AG10803 (cell line): ENCODE data around the gene GRID1.

Experiments used
- DNase-seq: peaks from one replicate; pipeline ENCODE4 v3.0.0; 2010; ENCODE audit warnings: low read depth
- H3K4me3 ChIP-seq: 2 replicates; pipeline ENCODE4 v1.5.1; 2011; ENCODE audit warnings: mild to moderate bottlenecking, low read length, control low read depth
- TF ChIP-seq, protein P1 (sequence below): conservative IDR thresholded peaks from 2 replicates; pipeline ENCODE4 v1.5.1; 2011; ENCODE audit warnings: mild to moderate bottlenecking, low read length, control low read depth, inconsistent platforms

The GRID1 gene

DNA sequence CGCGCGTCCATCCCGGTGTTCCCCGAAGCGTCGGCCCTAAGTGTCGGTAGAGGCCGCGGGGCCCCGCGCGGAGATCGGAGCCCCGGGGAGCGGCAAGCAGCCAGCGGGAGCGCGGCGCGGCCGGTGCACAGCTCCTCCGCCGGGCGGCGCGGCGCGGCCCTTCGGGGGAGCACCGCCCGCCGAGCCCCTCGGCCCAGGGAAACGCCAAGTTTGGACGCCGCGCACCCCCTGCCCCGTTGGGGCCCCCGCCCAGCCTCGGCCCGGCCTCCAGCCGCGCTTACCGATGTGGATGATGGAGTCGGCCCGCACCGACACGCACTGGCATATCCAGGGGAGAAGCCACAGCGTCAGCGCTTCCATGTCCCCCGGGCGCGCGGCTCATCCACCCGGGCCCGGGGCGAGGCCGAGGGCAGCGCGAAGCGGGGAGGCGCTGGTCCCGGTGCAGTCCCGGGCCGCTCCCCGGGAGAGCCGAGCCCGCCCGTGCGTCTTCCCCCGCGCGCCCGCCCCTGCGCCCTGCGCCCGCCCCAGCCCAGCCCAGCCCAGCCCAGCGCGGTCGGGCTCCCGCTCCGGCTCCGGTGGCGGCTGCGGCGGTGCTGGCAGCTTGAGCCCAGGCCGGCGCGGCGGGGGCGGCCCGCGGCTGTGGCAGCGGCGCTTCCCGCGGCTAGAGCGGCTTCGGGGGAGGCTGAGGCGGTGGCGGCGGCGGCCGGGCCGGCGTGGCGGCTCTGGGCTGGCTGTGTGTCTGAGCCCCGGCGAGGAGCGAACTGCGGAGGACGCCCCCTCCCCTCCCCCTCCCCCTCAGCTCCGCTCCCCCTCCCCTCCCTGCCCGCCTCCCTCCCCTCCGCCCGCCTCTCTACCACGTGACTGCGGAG, at the start of gene GRID1:
GRID1 (minus strand) TSS at position 763 of the 869 bp plus-strand sequence.
- DNase-seq = no peak
- TF ChIP-seq, protein P1, sequence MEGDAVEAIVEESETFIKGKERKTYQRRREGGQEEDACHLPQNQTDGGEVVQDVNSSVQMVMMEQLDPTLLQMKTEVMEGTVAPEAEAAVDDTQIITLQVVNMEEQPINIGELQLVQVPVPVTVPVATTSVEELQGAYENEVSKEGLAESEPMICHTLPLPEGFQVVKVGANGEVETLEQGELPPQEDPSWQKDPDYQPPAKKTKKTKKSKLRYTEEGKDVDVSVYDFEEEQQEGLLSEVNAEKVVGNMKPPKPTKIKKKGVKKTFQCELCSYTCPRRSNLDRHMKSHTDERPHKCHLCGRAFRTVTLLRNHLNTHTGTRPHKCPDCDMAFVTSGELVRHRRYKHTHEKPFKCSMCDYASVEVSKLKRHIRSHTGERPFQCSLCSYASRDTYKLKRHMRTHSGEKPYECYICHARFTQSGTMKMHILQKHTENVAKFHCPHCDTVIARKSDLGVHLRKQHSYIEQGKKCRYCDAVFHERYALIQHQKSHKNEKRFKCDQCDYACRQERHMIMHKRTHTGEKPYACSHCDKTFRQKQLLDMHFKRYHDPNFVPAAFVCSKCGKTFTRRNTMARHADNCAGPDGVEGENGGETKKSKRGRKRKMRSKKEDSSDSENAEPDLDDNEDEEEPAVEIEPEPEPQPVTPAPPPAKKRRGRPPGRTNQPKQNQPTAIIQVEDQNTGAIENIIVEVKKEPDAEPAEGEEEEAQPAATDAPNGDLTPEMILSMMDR = no peak
- H3K4me3 ChIP-seq = peak within 1 kb of the TSS; percentile 5

DNA sequence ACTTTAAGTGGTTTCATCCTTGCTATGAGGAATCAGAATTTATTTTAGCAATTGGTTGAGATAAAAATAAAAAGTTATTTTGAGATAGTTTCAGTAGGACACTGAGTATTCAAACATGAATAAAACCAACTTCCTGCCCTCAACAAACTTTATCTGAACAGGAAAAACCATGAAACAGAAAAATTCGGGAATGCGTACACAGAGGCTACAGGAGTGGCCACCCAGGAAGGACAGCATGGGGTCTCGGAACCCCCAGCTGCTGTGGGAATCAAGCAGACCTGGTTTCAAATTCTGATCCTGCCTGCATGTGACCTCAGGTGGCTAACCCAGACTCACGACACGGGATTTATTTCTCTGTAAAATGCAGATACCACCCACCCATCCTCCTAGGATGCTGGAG, 49.0 kb upstream of the GRID1 start:
- DNase-seq = no peak
- TF ChIP-seq, protein P1 = no peak
- no peak overlapping the region for H3K4me3 ChIP-seq

DNA sequence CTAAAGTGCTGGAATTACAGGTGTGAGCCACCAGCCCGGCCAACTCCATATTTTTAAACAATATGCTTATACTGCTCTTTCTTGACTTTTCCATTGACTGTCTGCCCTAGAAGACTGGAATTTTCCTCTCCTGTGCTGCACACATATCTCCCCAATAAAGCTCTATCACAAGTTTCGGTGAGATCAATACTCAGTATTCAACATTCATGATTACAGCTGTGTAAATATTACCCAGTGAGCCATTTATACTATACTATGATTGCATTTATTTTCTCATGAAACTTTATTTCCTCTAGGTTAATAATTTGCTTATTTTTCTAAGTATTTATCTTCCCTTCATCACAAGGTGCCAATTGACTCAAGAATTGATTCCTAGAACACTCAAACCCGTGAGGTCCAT, 48.5 kb upstream of the GRID1 start:
- H3K4me3 ChIP-seq = no peak overlapping the region
- no peak for DNase-seq
- TF ChIP-seq, protein P1 = no peak

DNA sequence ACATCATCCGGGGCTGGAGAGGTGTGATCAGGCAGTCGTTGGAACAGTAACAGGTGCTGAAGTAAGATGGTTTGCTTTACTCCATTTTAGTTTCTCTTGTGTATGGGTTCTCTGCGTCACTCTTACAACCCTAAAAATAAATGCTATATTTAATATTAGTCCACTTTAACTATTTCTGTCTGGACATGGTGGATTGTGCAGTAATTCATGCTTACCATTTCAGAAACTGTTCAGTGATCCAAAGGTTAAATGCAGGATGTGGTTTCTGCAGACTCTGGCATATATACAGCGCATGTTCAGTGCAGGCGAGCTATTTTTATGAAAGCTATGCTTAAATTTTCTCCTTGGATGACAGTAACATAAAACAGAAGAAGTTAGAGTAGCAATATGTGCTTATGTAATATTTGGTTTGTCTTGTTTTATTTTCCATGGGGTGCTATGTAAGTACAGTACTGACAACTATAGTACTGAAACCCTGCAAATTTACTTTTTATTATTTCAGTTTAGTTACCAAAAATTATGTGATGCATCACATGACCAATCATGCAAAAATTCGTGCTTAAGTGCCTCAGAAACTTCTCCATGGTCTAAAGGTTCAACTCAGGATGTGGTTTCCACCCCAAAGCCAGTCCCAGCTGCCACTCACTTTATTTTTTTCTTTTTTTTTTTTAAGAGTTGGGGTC, 46.6 kb upstream of the GRID1 start:
- no peak overlapping the region for H3K4me3 ChIP-seq
- TF ChIP-seq, protein P1 = no peak
- peak; percentile 57 for DNase-seq

DNA sequence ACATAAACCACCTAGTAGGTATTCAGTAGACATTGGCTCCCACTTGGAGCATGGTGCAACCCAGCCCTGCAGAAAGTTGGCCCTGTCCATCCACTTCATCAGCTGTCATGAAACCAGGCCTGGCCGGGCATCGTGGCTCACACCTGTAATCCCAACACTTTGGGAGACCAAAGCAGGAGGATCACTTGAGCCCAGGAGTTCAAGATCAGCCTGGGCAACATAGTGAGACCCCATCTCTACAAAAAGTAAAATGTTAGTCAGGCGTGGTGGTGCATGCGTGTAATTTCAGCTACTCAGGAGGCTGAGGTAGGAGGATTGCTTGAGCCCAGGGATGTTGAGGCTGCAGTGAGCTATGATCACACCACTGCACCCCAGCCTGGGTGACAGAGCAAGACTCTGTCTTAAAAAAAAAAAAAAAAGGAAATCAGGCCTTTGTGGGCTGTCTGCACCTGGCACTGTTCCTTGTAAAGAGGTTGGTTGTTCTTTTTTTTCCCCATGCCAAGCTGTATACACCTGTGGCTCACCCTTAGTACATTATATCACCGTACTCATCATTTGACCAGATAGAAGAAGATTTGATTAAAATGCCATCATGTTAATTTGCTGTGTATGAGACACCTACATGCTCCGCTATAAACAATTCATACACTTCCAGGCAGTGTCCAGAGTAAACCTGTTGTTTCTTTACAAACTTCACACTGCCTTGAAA, 45.4 kb upstream of the GRID1 start:
- no peak for DNase-seq
- TF ChIP-seq, protein P1 = no peak
- H3K4me3 ChIP-seq = no peak overlapping the region

DNA sequence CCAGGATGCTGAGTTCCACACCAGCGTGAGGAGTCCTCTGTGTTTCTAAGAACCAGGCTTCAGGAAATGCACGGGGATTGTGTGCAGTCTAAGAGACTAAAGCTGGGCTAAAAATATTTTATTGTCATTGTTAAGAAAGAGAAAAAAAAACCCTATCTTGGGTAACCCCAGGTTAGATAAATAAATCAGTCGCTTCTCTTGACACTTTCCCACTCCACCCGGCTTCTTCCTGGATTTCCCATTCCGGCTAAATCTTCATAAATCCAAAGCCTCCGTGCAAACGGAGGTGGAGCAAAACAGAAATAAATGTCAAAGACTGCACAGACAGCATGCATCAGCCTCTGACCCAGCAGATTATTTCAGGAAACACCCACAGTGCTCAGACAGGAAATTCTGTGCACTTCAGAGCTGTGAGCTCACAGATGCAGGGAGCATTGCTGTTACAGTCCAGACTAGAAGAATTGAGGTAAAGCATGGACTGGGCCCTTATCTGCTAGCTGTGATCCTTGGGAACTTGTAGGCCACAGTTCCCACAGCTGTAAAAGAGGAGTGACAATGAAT, 44.8 kb upstream of the GRID1 start:
- TF ChIP-seq, protein P1 = no peak
- H3K4me3 ChIP-seq = no peak overlapping the region
- DNase-seq = peak; percentile 75
